ENCODE results near the gene CMBL.
"Not testable (repeated sequence)": the region's sequence is repeated elsewhere in the genome, so short reads cannot be mapped to it uniquely, and the experiment has no call there.

Gene CMBL

GRCh38 chr5:10333154-10334006 is 25.7 kb upstream of the CMBL start:
- no peak for DNase-seq

GRCh38 chr5:10332301-10332700 is 24.6 kb upstream of the CMBL start:
- DNase-seq = no peak

GRCh38 chr5:10331341-10331796 is 23.7 kb upstream of the CMBL start:
- DNase-seq = no peak

GRCh38 chr5:10330511-10331230 is 23.0 kb upstream of the CMBL start:
- no peak for DNase-seq

- no peak for DNase-seq
Observed at GRCh38 chr5:10329820-10330481, 22.2 kb upstream of the CMBL start.

GRCh38 chr5:10329446-10329819 is 21.7 kb upstream of the CMBL start:
- no peak for DNase-seq

GRCh38 chr5:10328323-10328722 is 20.6 kb upstream of the CMBL start:
- no peak for DNase-seq

GRCh38 chr5:10324518-10325370 is 17.0 kb upstream of the CMBL start:
- DNase-seq = no peak

GRCh38 chr5:10323588-10324488 is 16.1 kb upstream of the CMBL start:
- DNase-seq = no peak

GRCh38 chr5:10321882-10322281 is 14.2 kb upstream of the CMBL start:
- DNase-seq = no peak

- DNase-seq = no peak
Observed at GRCh38 chr5:10320793-10321192, 13.1 kb upstream of the CMBL start.

GRCh38 chr5:10319202-10319851 is 11.6 kb upstream of the CMBL start:
- DNase-seq = no peak

- DNase-seq = no peak
Observed at GRCh38 chr5:10317825-10318682, 10.4 kb upstream of the CMBL start.

GRCh38 chr5:10315824-10316509 is 8.3 kb upstream of the CMBL start:
- no peak for DNase-seq

GRCh38 chr5:10315201-10315600 is 7.5 kb upstream of the CMBL start:
- DNase-seq = no peak

GRCh38 chr5:10311595-10312425 is 4.1 kb upstream of the CMBL start:
- no peak for DNase-seq

- not testable (repeated sequence) for DNase-seq
Observed at GRCh38 chr5:10310835-10311570, 3.3 kb upstream of the CMBL start.
